H1 (cell line): Measurements from ENCODE around the gene SYVN1. TPM values are rescaled to one million over a fixed set of nuclear protein-coding genes. Genes with fewer than 3 reads are reported as not detected.

Source experiments
- CTCF ChIA-PET: fragments of 300-600 bp; sonication (Branson Sonifier 250); formaldehyde crosslinking; loops from one replicate; lab custom pipeline; 2021; ENCODE audit not compliant: partially characterized antibody; lab: Charles Lee
- POLR2A ChIA-PET: fragments of 300-600 bp; sonication (Branson Sonifier 250); formaldehyde crosslinking; loops from one replicate; lab custom pipeline; 2021; ENCODE audit warnings: inconsistent platforms; ENCODE audit not compliant: partially characterized antibody; lab: Charles Lee
- DNase-seq, 2 experiments: peaks; one replicate each; pipeline versions ENCODE4 v3.0.0 to v3.0.0-alpha.2; 2010 to 2022; ENCODE audit warnings: low spot score in 2 of 2, low read depth in 1 of 2, mixed read lengths in 1 of 2
- FAIRE-seq: peaks from 2 replicates; lab custom pipeline; 2011; peaks lifted over from hg19 to GRCh38; lab: Jason Lieb, UNC
- H2AFZ ChIP-seq: 2 replicates; pipeline ENCODE4 v1.8.1; 2012; ENCODE audit warnings: low read length, inconsistent platforms
- H2AK5ac ChIP-seq: 2 replicates; pipeline ENCODE4 v1.6.1; 2013; ENCODE audit warnings: low read depth, low read length
- H2BK120ac ChIP-seq: replicated peaks from 2 replicates; pipeline ENCODE3; 2013; ENCODE audit warnings: low read depth, low read length, inconsistent platforms
- H2BK12ac ChIP-seq: 2 replicates; pipeline ENCODE4 v1.6.1; 2013; ENCODE audit warnings: low read depth, low read length
- H2BK15ac ChIP-seq: 2 replicates; pipeline ENCODE4 v1.6.1; 2013; ENCODE audit warnings: low read length
- H2BK20ac ChIP-seq: 2 replicates; pipeline ENCODE4 v1.6.1; 2013; ENCODE audit warnings: low read length
- H2BK5ac ChIP-seq: 2 replicates; pipeline ENCODE4 v1.6.1; 2013; ENCODE audit warnings: low read depth, low read length
- H3K14ac ChIP-seq: 2 replicates; pipeline ENCODE4 v1.6.1; 2013; ENCODE audit warnings: inconsistent platforms; ENCODE audit not compliant: insufficient read length
- H3K18ac ChIP-seq: 2 replicates; pipeline ENCODE4 v1.6.1; 2013; ENCODE audit warnings: low read length; ENCODE audit errors: extremely low read depth
- H3K23ac ChIP-seq: 2 replicates; pipeline ENCODE4 v1.6.1; 2013; ENCODE audit warnings: inconsistent platforms; ENCODE audit not compliant: insufficient read length
- H3K23me2 ChIP-seq: 2 replicates; pipeline ENCODE4 v1.6.1; 2013; ENCODE audit warnings: low read depth, low read length
- H3K27ac ChIP-seq: 2 replicates; pipeline ENCODE4 v1.6.1; 2011; ENCODE audit warnings: low read depth, low read length, inconsistent platforms
- H3K27me3 ChIP-seq, 4 experiments: replicated peaks in 1 of 4; 1 replicate in 1 of 4; 2 replicates in 3 of 4; pipeline versions ENCODE4 v1.6.1 to v1.8.1; 2011 to 2013; ENCODE audit warnings: low read length in 3 of 4, mild to moderate bottlenecking in 3 of 4, inconsistent platforms in 2 of 4, mixed read lengths in 2 of 4, moderate library complexity in 1 of 4; ENCODE audit not compliant: control insufficient read depth in 3 of 4, insufficient read depth in 3 of 4; ENCODE audit errors: extremely low read depth in 1 of 4
- H3K36me3 ChIP-seq, 4 experiments: 2 replicates each; pipeline versions ENCODE4 v1.6.1 to v1.8.1; 2011 to 2013; ENCODE audit warnings: mild to moderate bottlenecking in 4 of 4, low read length in 3 of 4, moderate library complexity in 2 of 4, control low read depth in 1 of 4, inconsistent platforms in 1 of 4; ENCODE audit not compliant: insufficient read depth in 4 of 4, control insufficient read depth in 2 of 4
- H3K4ac ChIP-seq: replicated peaks from 2 replicates; pipeline ENCODE3; 2013; ENCODE audit warnings: low read length, low read depth, mixed read lengths, inconsistent platforms; ENCODE audit not compliant: insufficient read length
- H3K4me1 ChIP-seq, 4 experiments: replicated peaks in 1 of 4; 1 replicate in 1 of 4; 2 replicates in 3 of 4; pipeline versions ENCODE4 v1.6.1 to v1.8.1; 2011 to 2013; ENCODE audit warnings: low read length in 3 of 4, inconsistent platforms in 2 of 4, mixed read lengths in 1 of 4; ENCODE audit not compliant: insufficient read depth in 4 of 4, control insufficient read depth in 3 of 4
- H3K4me2 ChIP-seq, 2 experiments: 2 replicates each; pipeline versions ENCODE4 v1.6.1 to v1.8.1; 2011 to 2013; ENCODE audit warnings: low read depth in 2 of 2, low read length in 2 of 2, control low read depth in 1 of 2, inconsistent platforms in 1 of 2, mild to moderate bottlenecking in 1 of 2; ENCODE audit not compliant: insufficient read depth in 1 of 2
- H3K4me3 ChIP-seq, 4 experiments: fragments of 200-600, 300-600 bp in 1 of 4; sonication (generic), shearing (Covaris generic), sonication (Bioruptor Twin) in 1 of 4; 2 replicates each; pipeline versions ENCODE4 v1.5.1 to v1.8.1; 2011 to 2016; ENCODE audit warnings: low read length in 4 of 4, low read depth in 3 of 4, control low read depth in 2 of 4, inconsistent platforms in 2 of 4, mild to moderate bottlenecking in 2 of 4, mixed read lengths in 1 of 4, moderate library complexity in 1 of 4; ENCODE audit not compliant: insufficient read depth in 2 of 4; ENCODE audit errors: extremely low read depth in 1 of 4
- H3K56ac ChIP-seq: replicated peaks from 2 replicates; pipeline ENCODE3; 2013; ENCODE audit warnings: low read depth, mild to moderate bottlenecking, mixed read lengths, low read length, inconsistent platforms; ENCODE audit not compliant: insufficient read length
- H3K79me1 ChIP-seq: 2 replicates; pipeline ENCODE4 v1.6.1; 2013; ENCODE audit warnings: low read depth, low read length, control low read depth
- H3K79me2 ChIP-seq, 2 experiments: 2 replicates each; pipeline versions ENCODE4 v1.6.1 to v1.8.1; 2012 to 2013; ENCODE audit warnings: low read length in 2 of 2, mild to moderate bottlenecking in 2 of 2, inconsistent platforms in 1 of 2; ENCODE audit not compliant: insufficient read depth in 2 of 2, control insufficient read depth in 1 of 2
- H3K9ac ChIP-seq, 4 experiments: replicated peaks in 1 of 4; 1 replicate in 1 of 4; 2 replicates in 3 of 4; pipeline versions ENCODE4 v1.6.1 to v1.8.1; 2011 to 2013; ENCODE audit warnings: low read depth in 3 of 4, low read length in 3 of 4, control low read depth in 2 of 4, mild to moderate bottlenecking in 2 of 4, moderate library complexity in 2 of 4, inconsistent platforms in 1 of 4; ENCODE audit errors: extremely low read depth in 1 of 4
- H3K9me3 ChIP-seq, 2 experiments: 2 replicates each; pipeline versions ENCODE4 v1.6.1 to v1.8.1; 2012 to 2013; ENCODE audit warnings: mild to moderate bottlenecking in 2 of 2, moderate library complexity in 2 of 2, control low read depth in 1 of 2, inconsistent platforms in 1 of 2, low read depth in 1 of 2, low read length in 1 of 2, mixed read lengths in 1 of 2; ENCODE audit not compliant: insufficient read depth in 2 of 2
- H4K20me1 ChIP-seq, 2 experiments: replicated peaks in 1 of 2; 2 replicates each; pipeline versions ENCODE3 to v1.8.1; 2011 to 2013; ENCODE audit warnings: inconsistent platforms in 2 of 2, low read length in 2 of 2, mild to moderate bottlenecking in 1 of 2; ENCODE audit not compliant: insufficient read depth in 2 of 2, control insufficient read depth in 1 of 2
- H4K5ac ChIP-seq: 2 replicates; pipeline ENCODE4 v1.6.1; 2013; ENCODE audit warnings: low read length, low read depth, mixed read lengths, inconsistent platforms; ENCODE audit not compliant: insufficient read length
- H4K8ac ChIP-seq: 2 replicates; pipeline ENCODE4 v1.8.0; 2013; ENCODE audit warnings: mild to moderate bottlenecking, moderate library complexity, low read length, inconsistent platforms; ENCODE audit not compliant: insufficient read depth; ENCODE audit errors: extremely low read depth
- H4K91ac ChIP-seq: replicated peaks from 2 replicates; pipeline ENCODE3; 2013; ENCODE audit warnings: low read length, mixed read lengths, inconsistent platforms; ENCODE audit not compliant: insufficient read length
- ATF3 ChIP-seq: IDR thresholded peaks from 2 replicates; pipeline ENCODE4 v1.6.1; 2011; ENCODE audit warnings: low read depth, mild to moderate bottlenecking, low read length; ENCODE audit not compliant: insufficient read depth
- BRCA1 ChIP-seq: IDR thresholded peaks from 2 replicates; pipeline ENCODE4 v1.6.1; 2012; ENCODE audit warnings: low read depth, low read length, improper control_type of control experiment
- CBX8 ChIP-seq: fragments of 300-800, 300-1000 bp; sonication (generic); IDR thresholded peaks from 2 replicates; pipeline ENCODE4 v1.7.1; 2016; ENCODE audit warnings: low read depth, low read length, borderline replicate concordance
- EGR1 ChIP-seq: IDR thresholded peaks from 2 replicates; pipeline ENCODE4 v1.6.1; 2011; ENCODE audit warnings: low read depth, low read length, borderline replicate concordance
- KDM1A ChIP-seq: fragments of 200-600, 300-600 bp; sonication (generic); IDR thresholded peaks from 2 replicates; pipeline ENCODE4 v1.7.1; 2016; ENCODE audit warnings: mild to moderate bottlenecking, low read length, borderline replicate concordance
- MAFK ChIP-seq: IDR thresholded peaks from 2 replicates; pipeline ENCODE4 v1.6.1; 2012; ENCODE audit warnings: low read depth, mild to moderate bottlenecking, improper control_type of control experiment, low read length
- NRF1 ChIP-seq: IDR thresholded peaks from 2 replicates; pipeline ENCODE4 v1.6.1; 2011; ENCODE audit warnings: mild to moderate bottlenecking, low read depth, low read length, improper control_type of control experiment
- PHF8 ChIP-seq: fragments of 200-600 bp; sonication (generic); conservative IDR thresholded peaks from 2 replicates; pipeline ENCODE4 v1.7.1; 2012; ENCODE audit warnings: low read depth, mild to moderate bottlenecking, inconsistent platforms, low read length, moderate library complexity
- POLR2A ChIP-seq, 2 experiments: IDR thresholded peaks; 1 replicate in 1 of 2; 2 replicates in 1 of 2; pipeline ENCODE4 v1.6.1; 2011; ENCODE audit warnings: low read depth in 2 of 2, low read length in 2 of 2, mild to moderate bottlenecking in 2 of 2; ENCODE audit errors: control extremely low read depth in 1 of 2
- POU5F1 ChIP-seq: IDR thresholded peaks from 2 replicates; pipeline ENCODE4 v1.6.1; 2011; ENCODE audit warnings: low read depth, mild to moderate bottlenecking, low read length, moderate library complexity
- RAD21 ChIP-seq, 2 experiments: IDR thresholded peaks in 1 of 2; conservative IDR thresholded peaks in 1 of 2; 2 replicates each; pipeline ENCODE4 v1.6.1; 2011; ENCODE audit warnings: low read depth in 2 of 2, low read length in 2 of 2, improper control_type of control experiment in 1 of 2, inconsistent platforms in 1 of 2, mild to moderate bottlenecking in 1 of 2, moderate library complexity in 1 of 2
- SIRT6 ChIP-seq: IDR thresholded peaks from one replicate; pipeline ENCODE4 v1.7.1; 2012; ENCODE audit warnings: low read length, inconsistent platforms
- SIX5 ChIP-seq: IDR thresholded peaks from 2 replicates; pipeline ENCODE4 v1.6.1; 2011; ENCODE audit warnings: mild to moderate bottlenecking, low read depth, low read length
- SP1 ChIP-seq: IDR thresholded peaks from 2 replicates; pipeline ENCODE4 v1.6.1; 2011; ENCODE audit warnings: low read depth, low read length
- WGBS, 2 experiments: shearing (Covaris generic) in 1 of 2; methylation state at CpG; one replicate each; pipeline versions ENCODE4 v1.1.6 to v1.1.7; 2013 to 2015; ENCODE audit warnings: low lambda C conversion rate in 2 of 2, mixed read lengths in 2 of 2, inconsistent platforms in 1 of 2, low coverage in 1 of 2, missing lambda C conversion rate in 1 of 2; ENCODE audit not compliant: insufficient replicate concordance in 2 of 2, insufficient coverage in 1 of 2, insufficient read length in 1 of 2; ENCODE audit errors: extremely low coverage in 1 of 2, missing lambda C conversion rate in 1 of 2; 5-methylcytosine and 5-hydroxymethylcytosine counted together
- polyA plus RNA-seq, 7 experiments: library from polyadenylated mRNA; depleted of rRNA in 3 of 7; stranded (reverse) in 5 of 7; unstranded in 2 of 7; fragments of >200 nt in 5 of 7; fragments of 200-250 nt in 2 of 7; gene quantifications; 1 replicate in 5 of 7; 2 replicates in 1 of 7; 4 replicates in 1 of 7; pipeline versions ENCODE4 v1.2.1 to v1.2.3, GENCODE V29; 2011 to 2013; ENCODE audit warnings: missing spikeins in 2 of 7, mixed read lengths in 2 of 7
- total RNA-seq: library from RNA; stranded (reverse); fragmentation: NEBNext Ultra II Directional; extraction: Animal tissue kit (Norgen Biotek cat#: 25700); gene quantifications from 2 replicates; pipeline ENCODE4 v1.2.1, GENCODE V29; 2021

The SYVN1 gene
- total and polyA plus RNA-seq, 2 of the 8 experiments (the other 6 are each of a cell fraction or from before 2014, with no cell fraction given): 27.8 to 29.4 TPM

GRCh38 chr11:65151331-65151899 lies 17.1 kb upstream of the SYVN1 start:
- Histone ChIP-seq H4K8ac (no peak overlapping the region), H4K20me1 (no peaks in the 10 kb centered on the region), H3K18ac (no peak overlapping the region), H3K4ac (no peak overlapping the region), H3K4me3 (no peak overlapping the region), H3K9me3 (peaks cover 0 to 7% of the 10 kb centered on the region in 2 experiments; a peak in 1 of 4 replicates), H3K79me1 (no peaks in the 10 kb centered on the region), H3K9ac (no peak overlapping the region), H2AK5ac (no peak overlapping the region), H3K79me2 (no peaks in the 10 kb centered on the region), H2BK120ac (no peak overlapping the region), H3K36me3 (no peaks in the 10 kb centered on the region), H4K5ac (no peak overlapping the region), H3K27ac (no peak overlapping the region), H3K23ac (no peak overlapping the region), H4K91ac (no peak overlapping the region), H3K23me2 (no peaks in the 10 kb centered on the region), H3K4me2 (no peak overlapping the region), H2AFZ (no peak overlapping the region), H3K4me1 (no peaks in the 10 kb centered on the region), H2BK20ac (no peak overlapping the region), H3K56ac (no peak overlapping the region), H2BK15ac (no peak overlapping the region), H2BK5ac (no peak overlapping the region), H2BK12ac (no peak overlapping the region), H3K14ac (no peak overlapping the region), H3K27me3 (no peaks in the 10 kb centered on the region)
- ChIA-PET CTCF (interaction anchor here (0.5 to 1.7 kb wide), 4 partner anchors 16 to 176 kb away, joined by 3 to 4 read pairs (median 4); partner anchors contain the start of gene CAPN1), POLR2A (interaction anchor here (1.0 kb wide), 1 partner anchor 16 kb away, joined by 3 read pairs; no protein-coding TSS in a partner anchor)
- WGBS, 2 experiments: 86% methylated on average over 3 of the region's 3 CpGs; no CpG with 5 or more reads in 1 of the 2 experiments
- FAIRE-seq: no peak
- DNase-seq: no peak
- TF ChIP-seq ATF3 (no peak), MAFK (no peak), BRCA1 (no peak), KDM1A (no peak), CBX8 (no peak), POU5F1 (no peak), SIRT6 (no peak), SP1 (no peak), NRF1 (no peak), EGR1 (no peak), PHF8 (no peak), RAD21 (IDR thresholded peaks at IDR 0.05 in 1 of 2, conservative IDR thresholded peaks at IDR 0.05 in 1 of 2; ENCODE audit: low read depth in 2 of 2, low read length in 2 of 2) (no peak), POLR2A (IDR thresholded peaks at IDR 0.05; ENCODE audit: control extremely low read depth in 1 of 2, low read depth in 2 of 2, low read length in 2 of 2) (no peak), SIX5 (no peak)
